NCI-H2227 treated with DMSO at 0.1 percent for 48 hours (cell line): ENCODE measurements around the gene FIGN.
A peak's percentile ranks its signal among the peaks of the same experiment; 100 is the strongest.

Experiments
- DNase-seq: peaks from one replicate; lab custom pipeline; 2025; lab: John Stamatoyannopoulos, UW

FIGN gene, protein sequence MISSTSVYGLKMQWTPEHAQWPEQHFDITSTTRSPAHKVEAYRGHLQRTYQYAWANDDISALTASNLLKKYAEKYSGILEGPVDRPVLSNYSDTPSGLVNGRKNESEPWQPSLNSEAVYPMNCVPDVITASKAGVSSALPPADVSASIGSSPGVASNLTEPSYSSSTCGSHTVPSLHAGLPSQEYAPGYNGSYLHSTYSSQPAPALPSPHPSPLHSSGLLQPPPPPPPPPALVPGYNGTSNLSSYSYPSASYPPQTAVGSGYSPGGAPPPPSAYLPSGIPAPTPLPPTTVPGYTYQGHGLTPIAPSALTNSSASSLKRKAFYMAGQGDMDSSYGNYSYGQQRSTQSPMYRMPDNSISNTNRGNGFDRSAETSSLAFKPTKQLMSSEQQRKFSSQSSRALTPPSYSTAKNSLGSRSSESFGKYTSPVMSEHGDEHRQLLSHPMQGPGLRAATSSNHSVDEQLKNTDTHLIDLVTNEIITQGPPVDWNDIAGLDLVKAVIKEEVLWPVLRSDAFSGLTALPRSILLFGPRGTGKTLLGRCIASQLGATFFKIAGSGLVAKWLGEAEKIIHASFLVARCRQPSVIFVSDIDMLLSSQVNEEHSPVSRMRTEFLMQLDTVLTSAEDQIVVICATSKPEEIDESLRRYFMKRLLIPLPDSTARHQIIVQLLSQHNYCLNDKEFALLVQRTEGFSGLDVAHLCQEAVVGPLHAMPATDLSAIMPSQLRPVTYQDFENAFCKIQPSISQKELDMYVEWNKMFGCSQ

DNA sequence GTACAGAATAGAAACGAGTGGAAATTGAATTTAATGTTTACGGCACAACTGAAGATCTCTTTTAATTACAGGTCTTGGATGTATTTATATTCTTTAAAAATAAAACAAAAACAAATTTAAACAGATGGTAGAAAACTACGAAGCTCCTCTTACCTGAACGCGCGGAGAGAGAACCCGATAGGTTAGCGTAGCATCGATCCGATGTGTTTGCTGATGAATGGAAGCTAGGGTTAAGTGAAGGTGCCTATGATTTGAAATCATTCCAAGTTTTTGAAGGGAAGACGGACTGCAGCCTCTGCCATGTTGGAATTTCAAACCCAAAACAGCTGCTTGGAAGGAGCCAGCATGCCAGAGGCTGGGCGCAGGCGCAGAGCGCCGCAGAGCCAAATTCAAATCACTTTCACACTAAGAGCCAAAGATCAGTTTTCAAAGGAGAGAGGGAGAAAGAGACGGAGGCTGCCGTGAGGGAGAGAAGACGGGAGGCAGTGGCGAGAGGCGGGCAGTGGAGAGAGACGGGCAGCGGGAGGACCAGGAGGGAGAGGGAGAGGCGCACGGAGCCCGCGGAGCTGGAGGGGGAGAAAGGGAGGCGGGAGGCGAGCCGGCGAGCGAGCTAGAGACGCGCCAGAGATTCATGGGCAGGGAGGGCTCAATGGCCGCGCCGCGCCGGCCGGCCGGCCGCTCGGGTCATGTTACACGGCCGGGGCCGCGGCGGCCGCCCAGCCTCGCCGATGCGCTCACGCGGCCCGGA, at the start of gene FIGN:
TSS of gene FIGN (minus strand) at position 324 of the 748 bp plus-strand sequence. CDS start 1,081 bp downstream, outside the sequence.
- peak; percentile 97 for DNase-seq

- DNase-seq = no peak
Observed at GRCh38 chr2:163785162-163785561, 49.4 kb upstream of the FIGN start.

GRCh38 chr2:163779970-163780597, 44.3 kb upstream of the FIGN start:
- no peak for DNase-seq

- DNase-seq = no peak
Observed at GRCh38 chr2:163778045-163778781, 42.4 kb upstream of the FIGN start.

DNA sequence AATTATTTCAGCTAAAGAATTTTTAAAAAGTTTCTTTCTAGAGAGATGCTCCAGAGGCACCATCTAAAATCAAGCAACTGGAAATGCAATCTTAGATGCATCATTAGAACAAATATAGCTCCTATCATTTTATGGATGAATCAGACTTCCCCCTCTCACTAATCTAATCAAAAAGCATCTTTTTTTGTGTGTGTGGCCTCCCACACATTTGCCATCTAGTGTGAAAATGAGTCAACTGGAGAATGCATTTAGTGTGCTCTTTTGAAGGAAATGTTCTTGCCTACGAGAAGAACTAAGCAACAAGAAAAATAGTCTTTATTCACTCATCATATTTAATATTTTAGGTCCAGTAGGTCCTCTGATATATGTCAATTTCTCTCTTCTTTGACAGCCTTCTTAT, 39.5 kb upstream of the FIGN start:
- no peak for DNase-seq

GRCh38 chr2:163774862-163775261, 39.1 kb upstream of the FIGN start:
- no peak for DNase-seq

GRCh38 chr2:163773276-163773675, 37.5 kb upstream of the FIGN start:
- no peak for DNase-seq

DNA sequence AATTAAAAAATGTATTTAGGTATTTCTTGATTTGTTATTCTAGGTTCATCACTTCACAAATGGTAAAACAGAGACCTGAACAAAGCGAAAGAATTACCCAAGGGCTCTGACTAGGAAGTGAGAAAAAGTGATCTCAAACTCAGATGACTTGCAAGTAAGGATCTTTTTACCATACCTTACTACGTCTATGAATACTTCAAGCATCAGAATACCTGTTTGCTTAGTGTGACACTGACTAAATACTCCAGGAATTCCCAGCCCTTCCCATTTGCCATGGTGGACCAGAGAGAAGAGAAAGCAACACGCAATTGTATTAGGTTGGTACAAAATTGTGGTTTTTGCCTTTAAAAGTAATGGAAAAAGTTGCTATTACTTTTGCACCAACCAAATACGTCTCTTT, 35.8 kb upstream of the FIGN start:
- no peak for DNase-seq

GRCh38 chr2:163768881-163769695, 33.3 kb upstream of the FIGN start:
- DNase-seq = peak; percentile 62

DNA sequence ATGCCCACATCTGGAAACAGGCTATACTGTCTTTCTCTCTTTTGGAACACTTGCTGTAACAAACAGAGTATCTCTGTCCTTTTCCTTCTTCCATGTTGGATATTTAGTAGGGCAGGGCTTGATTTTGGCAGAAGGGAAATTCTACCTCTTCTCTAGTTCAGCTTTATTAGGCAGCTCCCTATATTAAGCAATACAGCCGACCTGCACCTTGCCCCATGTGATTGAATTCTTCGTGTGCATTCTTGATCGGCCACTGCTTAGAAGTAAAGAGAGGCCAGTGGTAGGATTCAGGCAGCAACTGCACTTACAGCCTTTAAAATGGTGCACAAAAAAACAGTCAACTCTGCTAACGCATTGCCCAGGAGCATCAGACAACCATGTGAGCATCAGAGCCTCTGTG, 31.3 kb upstream of the FIGN start:
- DNase-seq = no peak

GRCh38 chr2:163764566-163764965, 28.8 kb upstream of the FIGN start:
- DNase-seq = no peak

DNA sequence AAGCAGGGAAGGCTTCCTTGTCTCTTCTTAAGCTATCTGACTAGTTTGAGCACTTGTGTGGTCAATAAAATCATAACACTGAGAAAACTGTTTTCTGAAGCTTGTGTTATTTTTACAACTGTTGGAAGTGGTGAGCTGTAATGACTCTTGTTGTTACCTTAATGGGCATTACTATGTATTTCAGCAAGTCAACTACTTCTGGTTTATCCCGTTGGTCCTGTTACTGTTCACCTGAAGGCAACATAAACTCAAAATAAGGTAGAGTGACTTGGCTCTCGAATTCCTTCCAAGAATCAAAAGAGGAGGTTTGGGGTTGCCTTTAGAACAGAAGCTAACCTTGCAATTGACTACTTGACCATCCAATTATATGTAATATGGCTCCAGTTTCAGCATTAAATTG, 23.2 kb upstream of the FIGN start:
- no peak for DNase-seq

GRCh38 chr2:163757814-163758213, 22.0 kb upstream of the FIGN start:
- DNase-seq = no peak

DNA sequence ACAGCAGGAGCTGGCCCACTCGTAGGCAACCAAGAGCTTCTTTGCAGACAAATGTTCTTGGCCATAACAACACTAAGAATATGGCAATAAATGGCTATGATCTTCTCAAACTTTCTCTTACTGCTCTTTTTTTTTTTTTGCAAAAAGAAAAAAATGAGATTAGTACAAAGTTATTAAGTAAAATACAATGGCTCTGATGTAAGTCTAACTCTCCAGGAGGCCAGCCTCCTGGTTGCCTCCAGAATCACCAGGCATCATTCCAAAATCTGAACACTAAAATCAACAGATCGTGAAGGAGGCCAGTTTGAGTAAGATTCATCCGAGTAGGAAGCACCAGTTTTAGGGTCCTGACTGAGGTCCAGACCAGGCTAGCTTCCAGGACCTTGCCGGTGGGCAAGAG, 20.8 kb upstream of the FIGN start:
- DNase-seq = no peak

DNA sequence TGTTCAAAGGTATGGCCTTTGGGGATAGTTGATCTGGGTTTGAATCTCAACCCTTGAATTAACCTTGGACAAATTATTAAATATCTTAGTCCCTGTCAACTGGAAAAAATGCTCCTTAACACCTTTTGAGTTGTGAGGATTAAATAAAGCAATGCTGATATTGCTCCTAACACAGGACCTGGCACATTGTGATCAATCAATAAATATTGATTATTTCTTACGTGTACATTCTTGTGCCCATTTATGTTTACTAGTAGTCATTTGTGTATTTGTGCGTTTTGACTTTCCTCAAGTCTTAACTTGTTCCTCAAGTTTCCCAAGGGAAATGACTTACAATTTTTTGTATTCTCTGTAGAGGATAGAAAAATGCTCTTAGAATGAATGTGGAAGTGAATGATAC, 19.6 kb upstream of the FIGN start:
- no peak for DNase-seq

- DNase-seq = no peak
Observed at GRCh38 chr2:163753726-163754125, 17.9 kb upstream of the FIGN start.

GRCh38 chr2:163752267-163752666, 16.5 kb upstream of the FIGN start:
- DNase-seq = no peak

GRCh38 chr2:163751696-163752095, 15.9 kb upstream of the FIGN start:
- no peak for DNase-seq

DNA sequence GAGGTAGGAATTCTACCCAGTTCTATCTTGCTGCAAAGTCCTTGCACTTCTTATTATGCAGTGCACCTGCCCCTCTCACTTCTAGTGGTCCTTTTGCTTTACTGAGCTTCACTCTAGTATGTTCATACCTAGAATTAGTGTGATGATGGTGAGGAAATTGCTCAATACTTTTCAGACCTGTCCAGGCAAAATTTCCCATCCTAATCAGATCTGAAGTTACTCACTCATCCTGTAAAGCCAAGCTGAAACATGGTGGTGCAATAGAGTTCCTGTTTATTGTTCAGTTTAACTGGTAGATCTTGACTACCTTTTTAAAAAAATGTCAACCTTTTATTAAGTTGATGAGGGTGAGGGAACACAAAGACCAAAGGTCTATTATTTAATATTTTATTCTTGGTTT, 12.6 kb upstream of the FIGN start:
- no peak for DNase-seq

DNA sequence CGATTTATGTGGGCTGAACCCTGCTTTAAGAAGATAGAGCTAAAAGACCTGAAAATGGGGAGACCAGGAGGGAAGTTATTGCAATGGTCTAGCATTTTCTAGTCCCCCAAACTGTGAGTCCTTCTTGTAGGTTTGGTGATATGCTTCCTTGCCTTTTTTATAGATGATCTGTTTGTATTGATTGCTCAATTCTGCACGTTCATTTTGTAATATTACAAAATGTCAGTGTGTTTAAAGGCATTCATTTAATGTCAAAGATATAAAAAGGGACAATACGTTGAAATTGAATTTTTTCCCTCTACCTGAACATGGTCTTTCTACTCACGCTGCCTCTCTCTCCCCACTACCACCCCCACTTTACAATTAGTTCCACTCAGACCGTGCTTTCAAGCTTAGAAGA, 5.6 kb upstream of the FIGN start:
- DNase-seq = no peak

- DNase-seq = peak; percentile 83
Observed at GRCh38 chr2:163737563-163737962, 1.8 kb upstream of the FIGN start.
